ENCODE results near the gene TRIM31.
A peak's percentile ranks its signal among the peaks of the same experiment; 100 is the strongest.

TRIM31 gene

GRCh38 chr6:30145818-30146217, 32.9 kb upstream of the TRIM31 start (continued):
- TF ChIP-seq ZNF585B (tag by site-specific recombination; IDR thresholded peaks at IDR 0.05) (no peak), ZXDB (tag by site-specific recombination; IDR thresholded peaks at IDR 0.05) (no peak)
- TF ChIP-seq, protein P1, sequence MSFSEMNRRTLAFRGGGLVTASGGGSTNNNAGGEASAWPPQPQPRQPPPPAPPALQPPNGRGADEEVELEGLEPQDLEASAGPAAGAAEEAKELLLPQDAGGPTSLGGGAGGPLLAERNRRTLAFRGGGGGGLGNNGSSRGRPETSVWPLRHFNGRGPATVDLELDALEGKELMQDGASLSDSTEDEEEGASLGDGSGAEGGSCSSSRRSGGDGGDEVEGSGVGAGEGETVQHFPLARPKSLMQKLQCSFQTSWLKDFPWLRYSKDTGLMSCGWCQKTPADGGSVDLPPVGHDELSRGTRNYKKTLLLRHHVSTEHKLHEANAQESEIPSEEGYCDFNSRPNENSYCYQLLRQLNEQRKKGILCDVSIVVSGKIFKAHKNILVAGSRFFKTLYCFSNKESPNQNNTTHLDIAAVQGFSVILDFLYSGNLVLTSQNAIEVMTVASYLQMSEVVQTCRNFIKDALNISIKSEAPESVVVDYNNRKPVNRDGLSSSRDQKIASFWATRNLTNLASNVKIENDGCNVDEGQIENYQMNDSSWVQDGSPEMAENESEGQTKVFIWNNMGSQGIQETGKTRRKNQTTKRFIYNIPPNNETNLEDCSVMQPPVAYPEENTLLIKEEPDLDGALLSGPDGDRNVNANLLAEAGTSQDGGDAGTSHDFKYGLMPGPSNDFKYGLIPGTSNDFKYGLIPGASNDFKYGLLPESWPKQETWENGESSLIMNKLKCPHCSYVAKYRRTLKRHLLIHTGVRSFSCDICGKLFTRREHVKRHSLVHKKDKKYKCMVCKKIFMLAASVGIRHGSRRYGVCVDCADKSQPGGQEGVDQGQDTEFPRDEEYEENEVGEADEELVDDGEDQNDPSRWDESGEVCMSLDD (tag by site-specific recombination; IDR thresholded peaks at IDR 0.05), result no peak
- TF ChIP-seq, protein P2, sequence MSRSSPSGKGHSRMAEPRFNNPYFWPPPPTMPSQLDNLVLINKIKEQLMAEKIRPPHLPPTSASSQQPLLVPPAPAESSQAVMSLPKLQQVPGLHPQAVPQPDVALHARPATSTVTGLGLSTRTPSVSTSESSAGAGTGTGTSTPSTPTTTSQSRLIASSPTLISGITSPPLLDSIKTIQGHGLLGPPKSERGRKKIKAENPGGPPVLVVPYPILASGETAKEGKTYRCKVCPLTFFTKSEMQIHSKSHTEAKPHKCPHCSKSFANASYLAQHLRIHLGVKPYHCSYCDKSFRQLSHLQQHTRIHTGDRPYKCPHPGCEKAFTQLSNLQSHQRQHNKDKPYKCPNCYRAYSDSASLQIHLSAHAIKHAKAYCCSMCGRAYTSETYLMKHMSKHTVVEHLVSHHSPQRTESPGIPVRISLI (tag by site-specific recombination; IDR thresholded peaks at IDR 0.05), result no peak

DNA sequence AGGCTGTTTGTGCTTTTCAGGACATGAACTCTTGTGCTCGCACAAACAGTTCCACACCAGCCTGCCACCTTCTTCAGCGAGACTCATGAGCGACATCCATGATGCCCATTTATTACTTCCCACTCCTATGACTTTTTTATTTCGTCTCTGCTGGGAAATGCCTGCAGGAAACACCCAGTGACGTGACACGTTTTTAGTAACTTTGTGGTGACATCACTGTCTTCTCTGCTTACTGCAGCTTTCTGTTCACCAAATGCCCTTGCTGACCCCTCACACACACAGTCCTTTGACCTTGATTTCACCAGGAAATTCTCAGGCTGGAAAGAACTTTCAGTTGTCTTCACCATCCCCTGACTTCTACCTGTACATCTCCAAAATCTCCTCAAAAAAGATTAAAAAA, 31.9 kb upstream of the TRIM31 start:
- H3K36me3 ChIP-seq (ENCODE audit: control insufficient read depth in 2 of 2, insufficient read depth in 1 of 2, low read length in 2 of 2), result no peaks in the 10 kb centered on the region
- peaks cover 2% of the 10 kb centered on the region; the same call in 1 of the 2 replicates for H3K4me1 ChIP-seq (ENCODE audit: control insufficient read depth, insufficient read depth, low read length)
- no peak overlapping the region for H3K27ac ChIP-seq (ENCODE audit: extremely low read depth, low read depth, low read length)
- no peak overlapping the region for H3K4me3 ChIP-seq (ENCODE audit: low read depth, low read length)
- H3K9me3 ChIP-seq (ENCODE audit: control insufficient read depth, insufficient read depth, low read depth, low read length), result no peaks in the 10 kb centered on the region
- CTCF ChIA-PET, result interaction anchor here (0.6 to 9.3 kb wide), 3 partner anchors 14 to 499 kb away, joined by 3 to 126 read pairs (median 3); no protein-coding TSS in a partner anchor
- TF ChIP-seq CTCF (tag by site-specific recombination; IDR thresholded peaks at IDR 0.05) (no peak), ATF2 (tag by site-specific recombination; IDR thresholded peaks at IDR 0.05; ENCODE audit: low read depth) (peak; percentile 56; the same call in 1 of the 2 replicates), ZNF629 (tag by site-specific recombination; IDR thresholded peaks at IDR 0.05) (0 out of 2 replicates have a peak, but pooled peaks have one; percentile 18), WT1 (tag by site-specific recombination; IDR thresholded peaks at IDR 0.05) (no peak), PATZ1 (tag by site-specific recombination; IDR thresholded peaks at IDR 0.05) (no peak)
- POLR2A ChIA-PET, result interaction anchor here (0.7 to 1.0 kb wide), 2 partner anchors 36 to 43 kb away, joined by 3 to 4 read pairs; no protein-coding TSS in a partner anchor

GRCh38 chr6:30143780-30144179, 30.9 kb upstream of the TRIM31 start:
- peak; percentile 65; the same call in 1 of the 2 replicates for TF ChIP-seq FEZF1 (tag by site-specific recombination; IDR thresholded peaks at IDR 0.05)
- peak; percentile 63; the same call in 1 of the 2 replicates for TF ChIP-seq ZNF335 (tag by site-specific recombination; conservative IDR thresholded peaks at IDR 0.05)
- TF ChIP-seq, protein P3, sequence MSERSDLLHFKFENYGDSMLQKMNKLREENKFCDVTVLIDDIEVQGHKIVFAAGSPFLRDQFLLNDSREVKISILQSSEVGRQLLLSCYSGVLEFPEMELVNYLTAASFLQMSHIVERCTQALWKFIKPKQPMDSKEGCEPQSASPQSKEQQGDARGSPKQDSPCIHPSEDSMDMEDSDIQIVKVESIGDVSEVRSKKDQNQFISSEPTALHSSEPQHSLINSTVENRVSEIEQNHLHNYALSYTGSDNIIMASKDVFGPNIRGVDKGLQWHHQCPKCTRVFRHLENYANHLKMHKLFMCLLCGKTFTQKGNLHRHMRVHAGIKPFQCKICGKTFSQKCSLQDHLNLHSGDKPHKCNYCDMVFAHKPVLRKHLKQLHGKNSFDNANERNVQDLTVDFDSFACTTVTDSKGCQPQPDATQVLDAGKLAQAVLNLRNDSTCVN (tag by site-specific recombination; optimal IDR thresholded peaks at IDR 0.05), result no peak
- no peak for TF ChIP-seq ZSCAN5A (tag by site-specific recombination; IDR thresholded peaks at IDR 0.05)
- TF ChIP-seq, protein P4, sequence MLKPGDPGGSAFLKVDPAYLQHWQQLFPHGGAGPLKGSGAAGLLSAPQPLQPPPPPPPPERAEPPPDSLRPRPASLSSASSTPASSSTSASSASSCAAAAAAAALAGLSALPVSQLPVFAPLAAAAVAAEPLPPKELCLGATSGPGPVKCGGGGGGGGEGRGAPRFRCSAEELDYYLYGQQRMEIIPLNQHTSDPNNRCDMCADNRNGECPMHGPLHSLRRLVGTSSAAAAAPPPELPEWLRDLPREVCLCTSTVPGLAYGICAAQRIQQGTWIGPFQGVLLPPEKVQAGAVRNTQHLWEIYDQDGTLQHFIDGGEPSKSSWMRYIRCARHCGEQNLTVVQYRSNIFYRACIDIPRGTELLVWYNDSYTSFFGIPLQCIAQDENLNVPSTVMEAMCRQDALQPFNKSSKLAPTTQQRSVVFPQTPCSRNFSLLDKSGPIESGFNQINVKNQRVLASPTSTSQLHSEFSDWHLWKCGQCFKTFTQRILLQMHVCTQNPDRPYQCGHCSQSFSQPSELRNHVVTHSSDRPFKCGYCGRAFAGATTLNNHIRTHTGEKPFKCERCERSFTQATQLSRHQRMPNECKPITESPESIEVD (tag by site-specific recombination; IDR thresholded peaks at IDR 0.05), result peak; percentile 71
- H3K9me3 ChIP-seq (ENCODE audit: control insufficient read depth, insufficient read depth, low read depth, low read length), result no peaks in the 10 kb centered on the region
- H3K36me3 ChIP-seq (ENCODE audit: control insufficient read depth in 2 of 2, insufficient read depth in 1 of 2, low read length in 2 of 2), result no peaks in the 10 kb centered on the region
- peaks cover 2% of the 10 kb centered on the region; the same call in 1 of the 2 replicates for H3K4me1 ChIP-seq (ENCODE audit: control insufficient read depth, insufficient read depth, low read length)
- POLR2A ChIA-PET, result interaction anchor here (0.7 kb wide), 1 partner anchor 35 kb away, joined by 3 read pairs; no protein-coding TSS in a partner anchor
- CTCF ChIA-PET, result interaction anchor here (0.6 to 9.3 kb wide), 4 partner anchors 9 to 39 kb away, joined by 3 to 126 read pairs (median 4); no protein-coding TSS in a partner anchor
- no peak overlapping the region for H3K4me3 ChIP-seq (ENCODE audit: low read depth, low read length)
- no peak overlapping the region for H3K27ac ChIP-seq (ENCODE audit: extremely low read depth, low read depth, low read length)
